H9 (cell line): ENCODE data around the gene RIC1. TPM values are rescaled to one million over a fixed set of nuclear protein-coding genes. Genes with fewer than 3 reads are reported as not detected.

Experiments used
- DNase-seq: peaks from one replicate; pipeline ENCODE4 v3.0.0-alpha.2; 2017
- H2AFZ ChIP-seq: one replicate; pipeline ENCODE4 v1.6.1; 2013; ENCODE audit warnings: mild to moderate bottlenecking, low read length, control low read depth, moderate library complexity
- H2AK5ac ChIP-seq: 2 replicates; pipeline ENCODE4 v1.6.1; 2013; ENCODE audit warnings: low read length, control low read depth, mixed read lengths; ENCODE audit not compliant: insufficient read length
- H2BK120ac ChIP-seq: one replicate; pipeline ENCODE4 v1.6.1; 2013; ENCODE audit warnings: low read depth, mild to moderate bottlenecking, low read length, control low read depth, inconsistent platforms; ENCODE audit not compliant: poor library complexity, severe bottlenecking
- H2BK12ac ChIP-seq: 2 replicates; pipeline ENCODE4 v1.6.1; 2013; ENCODE audit warnings: low read length, control low read depth, mixed read lengths, low read depth; ENCODE audit not compliant: insufficient read length
- H2BK15ac ChIP-seq: 2 replicates; pipeline ENCODE4 v1.6.1; 2013; ENCODE audit warnings: low read depth, low read length, control low read depth
- H2BK20ac ChIP-seq: one replicate; pipeline ENCODE4 v1.6.1; 2013; ENCODE audit warnings: low read depth, mild to moderate bottlenecking, low read length, control low read depth, inconsistent platforms; ENCODE audit not compliant: poor library complexity, severe bottlenecking
- H2BK5ac ChIP-seq: 2 replicates; pipeline ENCODE4 v1.6.1; 2013; ENCODE audit warnings: low read length, control low read depth, mixed read lengths; ENCODE audit not compliant: insufficient read length
- H3K14ac ChIP-seq: 2 replicates; pipeline ENCODE4 v1.6.1; 2013; ENCODE audit warnings: low read length, control low read depth; ENCODE audit not compliant: insufficient read depth
- H3K18ac ChIP-seq: 2 replicates; pipeline ENCODE4 v1.6.1; 2013; ENCODE audit warnings: low read depth, mild to moderate bottlenecking, mixed read lengths, low read length, control low read depth; ENCODE audit not compliant: insufficient read length
- H3K23ac ChIP-seq: 2 replicates; pipeline ENCODE4 v1.6.1; 2013; ENCODE audit warnings: low read length, control low read depth, mixed read lengths, low read depth; ENCODE audit not compliant: insufficient read length
- H3K23me2 ChIP-seq: 2 replicates; pipeline ENCODE4 v1.6.1; 2013; ENCODE audit warnings: low read depth, mild to moderate bottlenecking, mixed read lengths, low read length, control low read depth; ENCODE audit not compliant: insufficient read length, poor library complexity, severe bottlenecking
- H3K27ac ChIP-seq: 2 replicates; pipeline ENCODE4 v1.5.1; 2013; ENCODE audit warnings: low read length, control low read depth, mixed read lengths, low read depth; ENCODE audit not compliant: insufficient read length
- H3K27me3 ChIP-seq: 2 replicates; pipeline ENCODE4 v1.6.1; 2013; ENCODE audit warnings: low read length, control low read depth, inconsistent platforms; ENCODE audit not compliant: insufficient read depth
- H3K4ac ChIP-seq: 2 replicates; pipeline ENCODE4 v1.6.1; 2013; ENCODE audit warnings: low read depth, mild to moderate bottlenecking, control low read depth, inconsistent platforms, low read length, moderate library complexity
- H3K4me1 ChIP-seq: 2 replicates; pipeline ENCODE4 v1.6.1; 2013; ENCODE audit warnings: low read length, control low read depth, inconsistent platforms; ENCODE audit not compliant: insufficient read depth
- H3K4me2 ChIP-seq: 2 replicates; pipeline ENCODE4 v1.6.1; 2013; ENCODE audit warnings: low read length, control low read depth, mixed read lengths; ENCODE audit not compliant: insufficient read length, insufficient read depth
- H3K56ac ChIP-seq: 2 replicates; pipeline ENCODE4 v1.6.1; 2013; ENCODE audit warnings: low read depth, mild to moderate bottlenecking, mixed read lengths, low read length, control low read depth; ENCODE audit not compliant: insufficient read length
- H3K79me1 ChIP-seq: 2 replicates; pipeline ENCODE4 v1.6.1; 2013; ENCODE audit warnings: low read depth, mild to moderate bottlenecking, moderate library complexity, low read length, control low read depth, inconsistent platforms; ENCODE audit not compliant: insufficient read depth, poor library complexity, severe bottlenecking
- H3K79me2 ChIP-seq: 2 replicates; pipeline ENCODE4 v1.6.1; 2013; ENCODE audit warnings: low read length, control low read depth, inconsistent platforms; ENCODE audit not compliant: insufficient read depth
- H3K9ac ChIP-seq: 2 replicates; pipeline ENCODE4 v1.6.1; 2013; ENCODE audit warnings: low read length, control low read depth, mixed read lengths; ENCODE audit not compliant: insufficient read length; ENCODE audit errors: extremely low read depth
- H3K9me3 ChIP-seq: one replicate; pipeline ENCODE4 v1.6.1; 2013; ENCODE audit warnings: low read depth, low read length, inconsistent platforms; ENCODE audit not compliant: control insufficient read depth
- H3T11ph ChIP-seq: one replicate; pipeline ENCODE4 v1.6.1; 2013; ENCODE audit warnings: mild to moderate bottlenecking, low read length, control low read depth, inconsistent platforms
- H4K20me1 ChIP-seq: one replicate; pipeline ENCODE4 v1.6.1; 2013; ENCODE audit not compliant: control insufficient read depth, insufficient read length, insufficient read depth
- H4K5ac ChIP-seq: 2 replicates; pipeline ENCODE4 v1.6.1; 2013; ENCODE audit warnings: low read depth, mild to moderate bottlenecking, mixed read lengths, low read length, control low read depth; ENCODE audit not compliant: insufficient read length
- H4K8ac ChIP-seq: replicated peaks from 2 replicates; pipeline ENCODE4 v1.6.1; 2013; ENCODE audit warnings: low read length, control low read depth, mixed read lengths, low read depth; ENCODE audit not compliant: insufficient read length
- H4K91ac ChIP-seq: 2 replicates; pipeline ENCODE4 v1.6.1; 2013; ENCODE audit warnings: low read depth, mild to moderate bottlenecking, moderate library complexity, mixed read lengths, low read length, control low read depth; ENCODE audit not compliant: insufficient read length
- H3K27ac Mint-ChIP-seq, 3 experiments: 2 replicates in 2 of 3; 3 replicates in 1 of 3; pipeline ENCODE4 v1.8.0; 2020 to 2021; ENCODE audit warnings: mixed read lengths in 3 of 3, mild to moderate bottlenecking in 1 of 3, moderate library complexity in 1 of 3
- H3K27me3 Mint-ChIP-seq: 2 replicates; pipeline ENCODE4 v1.8.0; 2021; ENCODE audit warnings: low read depth, mild to moderate bottlenecking, moderate library complexity, mixed read lengths
- H3K36me3 Mint-ChIP-seq, 3 experiments: 2 replicates in 2 of 3; 3 replicates in 1 of 3; pipeline ENCODE4 v1.8.0; 2020 to 2021; ENCODE audit warnings: low read depth in 3 of 3, mixed read lengths in 3 of 3; ENCODE audit not compliant: insufficient read depth in 1 of 3
- H3K4me1 Mint-ChIP-seq, 2 experiments: 2 replicates each; pipeline ENCODE4 v1.8.0; 2020; ENCODE audit warnings: mixed read lengths in 2 of 2
- H3K4me3 Mint-ChIP-seq, 2 experiments: 2 replicates in 1 of 2; 3 replicates in 1 of 2; pipeline ENCODE4 v1.8.0; 2020 to 2021; ENCODE audit warnings: mild to moderate bottlenecking in 2 of 2, mixed read lengths in 2 of 2, moderate library complexity in 1 of 2
- H3K9me3 Mint-ChIP-seq, 2 experiments: 2 replicates in 1 of 2; 3 replicates in 1 of 2; pipeline ENCODE4 v1.8.0; 2020; ENCODE audit warnings: mild to moderate bottlenecking in 2 of 2, mixed read lengths in 2 of 2, moderate library complexity in 1 of 2
- WGBS: extraction: QIAGEN DNeasy Blood & Tissue Kit; methylation state at CpG from one replicate; pipeline ENCODE4 v1.1.7; 2013; ENCODE audit warnings: missing lambda C conversion rate, low lambda C conversion rate, mixed read lengths; ENCODE audit not compliant: insufficient read length; ENCODE audit errors: extremely low coverage; 5-methylcytosine and 5-hydroxymethylcytosine counted together
- total RNA-seq: library from RNA; stranded (reverse); gene quantifications from 2 replicates; pipeline ENCODE4 v1.2.1, GENCODE V29; 2021
- TF ChIP-seq, protein P1 (sequence below): fragments of 200-600 bp; sonication (generic); conservative IDR thresholded peaks from 3 replicates; pipeline ENCODE4 v1.8.0; 2021; ENCODE audit warnings: antibody characterized with exemption, mild to moderate bottlenecking

The RIC1 gene
- total RNA-seq, 1 experiment from 2014 or later, result 13.7 TPM

DNA sequence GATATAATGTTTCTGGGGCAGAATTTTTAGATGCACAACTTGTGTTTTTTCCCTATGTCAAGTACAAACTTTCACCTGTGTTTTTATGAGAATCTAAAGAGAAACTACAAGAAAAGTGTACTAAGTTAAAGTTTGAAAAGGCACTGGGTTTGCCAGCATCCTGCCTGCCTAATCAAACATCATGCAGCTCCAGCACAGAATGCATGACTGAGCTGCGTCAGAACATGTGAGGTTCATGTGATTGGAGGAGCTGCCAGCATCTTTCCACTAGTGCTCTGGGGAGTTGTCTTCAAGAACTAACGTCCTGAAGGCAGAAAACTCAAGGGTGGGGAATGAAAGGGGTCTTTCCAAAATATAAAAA lies 46.1 kb upstream of the RIC1 start:
- no peak overlapping the region for H3K23ac ChIP-seq
- H3K27ac ChIP-seq, result no peak overlapping the region
- no peaks in the 10 kb centered on the region for H4K20me1 ChIP-seq
- H3K4ac ChIP-seq, result no peak overlapping the region
- H3K4me1 ChIP-seq, result no peaks in the 10 kb centered on the region
- no peak overlapping the region for H2AK5ac ChIP-seq
- no peaks in the 10 kb centered on the region for H3K79me1 ChIP-seq
- no peak overlapping the region for H4K8ac ChIP-seq
- H3K4me3 Mint-ChIP-seq, result no peak overlapping the region
- H2BK120ac ChIP-seq, result no peak overlapping the region
- H3K9ac ChIP-seq, result no peak overlapping the region
- peaks cover 2 to 3% of the 10 kb centered on the region in 2 experiments; a peak in 3 of 5 replicates for H3K9me3 Mint-ChIP-seq
- H3K4me2 ChIP-seq, result no peak overlapping the region
- WGBS, result no CpG with 5 or more reads among the region's 2 CpGs
- peaks cover 3 to 6% of the 10 kb centered on the region in 2 experiments; a peak in 3 of 4 replicates for H3K4me1 Mint-ChIP-seq
- no peak overlapping the region for H4K91ac ChIP-seq
- no peak overlapping the region for H2BK20ac ChIP-seq
- no peaks in the 10 kb centered on the region for H3K27me3 ChIP-seq
- H3K27ac Mint-ChIP-seq, result no peak overlapping the region
- no peak overlapping the region for H2BK5ac ChIP-seq
- H2BK15ac ChIP-seq, result no peak overlapping the region
- H2BK12ac ChIP-seq, result no peak overlapping the region
- H3K56ac ChIP-seq, result no peak overlapping the region
- H4K5ac ChIP-seq, result no peak overlapping the region
- H3K9me3 ChIP-seq, result no peaks in the 10 kb centered on the region
- H3K14ac ChIP-seq, result no peak overlapping the region
- TF ChIP-seq, protein P1, sequence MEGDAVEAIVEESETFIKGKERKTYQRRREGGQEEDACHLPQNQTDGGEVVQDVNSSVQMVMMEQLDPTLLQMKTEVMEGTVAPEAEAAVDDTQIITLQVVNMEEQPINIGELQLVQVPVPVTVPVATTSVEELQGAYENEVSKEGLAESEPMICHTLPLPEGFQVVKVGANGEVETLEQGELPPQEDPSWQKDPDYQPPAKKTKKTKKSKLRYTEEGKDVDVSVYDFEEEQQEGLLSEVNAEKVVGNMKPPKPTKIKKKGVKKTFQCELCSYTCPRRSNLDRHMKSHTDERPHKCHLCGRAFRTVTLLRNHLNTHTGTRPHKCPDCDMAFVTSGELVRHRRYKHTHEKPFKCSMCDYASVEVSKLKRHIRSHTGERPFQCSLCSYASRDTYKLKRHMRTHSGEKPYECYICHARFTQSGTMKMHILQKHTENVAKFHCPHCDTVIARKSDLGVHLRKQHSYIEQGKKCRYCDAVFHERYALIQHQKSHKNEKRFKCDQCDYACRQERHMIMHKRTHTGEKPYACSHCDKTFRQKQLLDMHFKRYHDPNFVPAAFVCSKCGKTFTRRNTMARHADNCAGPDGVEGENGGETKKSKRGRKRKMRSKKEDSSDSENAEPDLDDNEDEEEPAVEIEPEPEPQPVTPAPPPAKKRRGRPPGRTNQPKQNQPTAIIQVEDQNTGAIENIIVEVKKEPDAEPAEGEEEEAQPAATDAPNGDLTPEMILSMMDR, result no peak
- no peak for DNase-seq
- no peak overlapping the region for H3K18ac ChIP-seq
- no peak overlapping the region for H3T11ph ChIP-seq
- no peaks in the 10 kb centered on the region for H3K79me2 ChIP-seq
- peaks cover 0 to 2% (median 0%) of the 10 kb centered on the region in 3 experiments; a peak in 1 of 7 replicates for H3K36me3 Mint-ChIP-seq
- H2AFZ ChIP-seq, result no peak overlapping the region
- H3K27me3 Mint-ChIP-seq, result no peaks in the 10 kb centered on the region
- no peaks in the 10 kb centered on the region for H3K23me2 ChIP-seq
